ENCODE measurements around the gene MYF5. TPM values are rescaled to one million over a fixed set of nuclear protein-coding genes. Genes with fewer than 3 reads are reported as not detected.
A peak's percentile ranks its signal among the peaks of the same experiment; 100 is the strongest.

Gene MYF5
- total RNA-seq, 4 donors from 2014 or later, result not detected

- Histone ChIP-seq H3K27ac (no peak overlapping the region), H3K4me3 (no peak overlapping the region), H3K9me3 (no peaks in the 10 kb centered on the region), H3K36me3 (no peaks in the 10 kb centered on the region), H3K27me3 (peaks cover 0 to 33% (median 2%) of the 10 kb centered on the region in 4 donors), H3K4me1 (peaks cover 0 to 9% (median 0%) of the 10 kb centered on the region in 3 donors)
- 14 to 30% methylated on average over 4 to 5 of the region's 21 CpGs for WGBS, 2 donors
- no peak for DNase-seq
- intact Hi-C loops (cut with DNase I), result no loop called here
- no peak for TF ChIP-seq POLR2A (IDR thresholded peaks at IDR 0.05)
- TF ChIP-seq CTCF (IDR thresholded peaks at IDR 0.05), result no peak
Observed at GRCh38 chr12:80707830-80708258, 8.9 kb upstream of the MYF5 start.

- peaks cover 0 to 9% (median 0%) of the 10 kb centered on the region in 3 donors for H3K4me1 ChIP-seq
- no peaks in the 10 kb centered on the region for H3K36me3 ChIP-seq
- TF ChIP-seq POLR2A (IDR thresholded peaks at IDR 0.05) (no peak), CTCF (IDR thresholded peaks at IDR 0.05) (no peak)
- no peak for DNase-seq
- no peaks in the 10 kb centered on the region for H3K9me3 ChIP-seq
- H3K27me3 ChIP-seq, result peaks cover 0 to 33% (median 2%) of the 10 kb centered on the region in 4 donors
- H3K4me3 ChIP-seq, result peak overlapping the region in 1 of 4 donors; percentile 32
- WGBS, 2 donors, result 15 to 21% methylated on average over 4 to 13 of the region's 50 CpGs
- intact Hi-C loops (cut with DNase I), result no loop called here
- no peak overlapping the region for H3K27ac ChIP-seq
Observed at GRCh38 chr12:80708259-80708974, 8.3 kb upstream of the MYF5 start.

- TF ChIP-seq POLR2A (IDR thresholded peaks at IDR 0.05), result no peak
- TF ChIP-seq CTCF (IDR thresholded peaks at IDR 0.05), result no peak
- H3K4me1 ChIP-seq, result peaks cover 0 to 9% (median 0%) of the 10 kb centered on the region in 3 donors
- H3K27ac ChIP-seq, result no peak overlapping the region
- intact Hi-C loops (cut with DNase I), result no loop called here
- no peaks in the 10 kb centered on the region for H3K36me3 ChIP-seq
- H3K9me3 ChIP-seq, result no peaks in the 10 kb centered on the region
- WGBS, 2 donors, result 39 to 54% methylated on average over 10 of the region's 10 CpGs
- peaks cover 0 to 37% (median 2%) of the 10 kb centered on the region in 4 donors for H3K27me3 ChIP-seq
- no peak overlapping the region for H3K4me3 ChIP-seq
- no peak for DNase-seq
Observed at GRCh38 chr12:80708975-80709328, 7.8 kb upstream of the MYF5 start.

- Histone ChIP-seq H3K27me3 (peaks cover 0 to 48% (median 2%) of the 10 kb centered on the region in 4 donors), H3K4me1 (peaks cover 0 to 9% (median 0%) of the 10 kb centered on the region in 3 donors), H3K9me3 (no peaks in the 10 kb centered on the region), H3K27ac (no peak overlapping the region), H3K36me3 (no peaks in the 10 kb centered on the region), H3K4me3 (no peak overlapping the region)
- intact Hi-C loops (cut with DNase I), result no loop called here
- DNase-seq, result no peak
- no peak for TF ChIP-seq POLR2A (IDR thresholded peaks at IDR 0.05)
- TF ChIP-seq CTCF (IDR thresholded peaks at IDR 0.05), result peak in 1 of 6 experiments; percentile 22
- WGBS, 2 donors, result 59 to 63% methylated on average over 20 of the region's 20 CpGs
Observed at GRCh38 chr12:80709811-80710726, 6.6 kb upstream of the MYF5 start.

All from esophagus squamous epithelium (tissue), 5 donors.